Measurements from ENCODE around the gene RAC3.

Gene RAC3

GRCh38 chr17:82025401-82026107, 5.9 kb upstream of the RAC3 start:
- Histone ChIP-seq H3K27me3 (ENCODE audit: insufficient read depth, low read length) (no peaks in the 10 kb centered on the region), H3K9ac (ENCODE audit: low read length) (no peak overlapping the region), H3K4me3 (ENCODE audit: low read depth, low read length, poor library complexity, severe bottlenecking) (no peak overlapping the region), H3K27ac (ENCODE audit: low read depth, low read length, poor library complexity, severe bottlenecking) (no peak overlapping the region), H3K9me3 (ENCODE audit: low read length) (no peaks in the 10 kb centered on the region), H3K36me3 (ENCODE audit: insufficient read depth, low read length) (peaks cover 4% of the 10 kb centered on the region; the same call in 1 of the 2 replicates), H4K20me1 (ENCODE audit: insufficient read depth, low read length) (no peaks in the 10 kb centered on the region), H3K4me1 (ENCODE audit: insufficient read depth, low read length, severe bottlenecking) (peaks cover 29% of the 10 kb centered on the region), H3K9me2 (ENCODE audit: low read depth, low read length) (no peaks in the 10 kb centered on the region), H3F3A (ENCODE audit: insufficient read depth, low read length) (no peaks in the 10 kb centered on the region), H3K79me2 (ENCODE audit: insufficient read depth, low read length) (no peaks in the 10 kb centered on the region), H3K4me2 (ENCODE audit: low read length) (no peak overlapping the region), H2AFZ (ENCODE audit: low read length) (no peak overlapping the region)
- TF ChIP-seq EZH2 (IDR thresholded peaks at IDR 0.05; ENCODE audit: borderline replicate concordance, low read length): no peak

- no peaks in the 10 kb centered on the region for H3K79me2 ChIP-seq (ENCODE audit: insufficient read depth, low read length)
These were observed 3.2 kb upstream of the RAC3 start for GRCh38 chr17:82028246-82028645.

GRCh38 chr17:82028966-82029365, 2.5 kb upstream of the RAC3 start:
- Histone ChIP-seq H2AFZ (ENCODE audit: low read length) (no peak overlapping the region), H3K4me2 (ENCODE audit: low read length) (no peak overlapping the region), H3K27me3 (ENCODE audit: insufficient read depth, low read length) (no peaks in the 10 kb centered on the region), H3K4me1 (ENCODE audit: insufficient read depth, low read length, severe bottlenecking) (peaks cover 25% of the 10 kb centered on the region), H3K79me2 (ENCODE audit: insufficient read depth, low read length) (no peaks in the 10 kb centered on the region), H3K9me3 (ENCODE audit: low read length) (no peaks in the 10 kb centered on the region), H3F3A (ENCODE audit: insufficient read depth, low read length) (no peaks in the 10 kb centered on the region), H3K27ac (ENCODE audit: low read depth, low read length, poor library complexity, severe bottlenecking) (no peak overlapping the region), H3K9me2 (ENCODE audit: low read depth, low read length) (no peaks in the 10 kb centered on the region), H3K9ac (ENCODE audit: low read length) (no peak overlapping the region), H3K36me3 (ENCODE audit: insufficient read depth, low read length) (peaks cover 4% of the 10 kb centered on the region; the same call in 1 of the 2 replicates), H4K20me1 (ENCODE audit: insufficient read depth, low read length) (no peaks in the 10 kb centered on the region), H3K4me3 (ENCODE audit: low read depth, low read length, poor library complexity, severe bottlenecking) (no peak overlapping the region)
- TF ChIP-seq EZH2 (IDR thresholded peaks at IDR 0.05; ENCODE audit: borderline replicate concordance, low read length): no peak
- TF ChIP-seq CTCF (IDR thresholded peaks at IDR 0.05; ENCODE audit: low read length): no peak

More at GRCh38 chr17:82028246-82028645, 3.2 kb upstream of the RAC3 start:
- Histone ChIP-seq H3K9me2 (ENCODE audit: low read depth, low read length) (no peaks in the 10 kb centered on the region), H3K27me3 (ENCODE audit: insufficient read depth, low read length) (no peaks in the 10 kb centered on the region), H3K9ac (ENCODE audit: low read length) (no peak overlapping the region), H3K9me3 (ENCODE audit: low read length) (no peaks in the 10 kb centered on the region), H3K4me2 (ENCODE audit: low read length) (no peak overlapping the region), H3K27ac (ENCODE audit: low read depth, low read length, poor library complexity, severe bottlenecking) (no peak overlapping the region), H3F3A (ENCODE audit: insufficient read depth, low read length) (no peaks in the 10 kb centered on the region), H2AFZ (ENCODE audit: low read length) (no peak overlapping the region), H3K4me1 (ENCODE audit: insufficient read depth, low read length, severe bottlenecking) (peaks cover 29% of the 10 kb centered on the region), H3K36me3 (ENCODE audit: insufficient read depth, low read length) (peaks cover 4% of the 10 kb centered on the region; the same call in 1 of the 2 replicates), H3K4me3 (ENCODE audit: low read depth, low read length, poor library complexity, severe bottlenecking) (no peak overlapping the region), H4K20me1 (ENCODE audit: insufficient read depth, low read length) (no peaks in the 10 kb centered on the region)
- TF ChIP-seq CTCF (IDR thresholded peaks at IDR 0.05; ENCODE audit: low read length): no peak
- no peak for TF ChIP-seq EZH2 (IDR thresholded peaks at IDR 0.05; ENCODE audit: borderline replicate concordance, low read length)

- no peaks in the 10 kb centered on the region for H4K20me1 ChIP-seq (ENCODE audit: insufficient read depth, low read length)
- H3K4me1 ChIP-seq (ENCODE audit: insufficient read depth, low read length, severe bottlenecking): peaks cover 21% of the 10 kb centered on the region
- no peak overlapping the region for H3K4me2 ChIP-seq (ENCODE audit: low read length)
- no peak overlapping the region for H3K9ac ChIP-seq (ENCODE audit: low read length)
- no peak for TF ChIP-seq CTCF (IDR thresholded peaks at IDR 0.05; ENCODE audit: low read length)
- TF ChIP-seq EZH2 (IDR thresholded peaks at IDR 0.05; ENCODE audit: borderline replicate concordance, low read length): no peak
- no peaks in the 10 kb centered on the region for H3K9me3 ChIP-seq (ENCODE audit: low read length)
- peaks cover 4% of the 10 kb centered on the region; the same call in 1 of the 2 replicates for H3K36me3 ChIP-seq (ENCODE audit: insufficient read depth, low read length)
- H2AFZ ChIP-seq (ENCODE audit: low read length): no peak overlapping the region
- no peaks in the 10 kb centered on the region for H3F3A ChIP-seq (ENCODE audit: insufficient read depth, low read length)
- no peaks in the 10 kb centered on the region for H3K79me2 ChIP-seq (ENCODE audit: insufficient read depth, low read length)
- no peak overlapping the region for H3K27ac ChIP-seq (ENCODE audit: low read depth, low read length, poor library complexity, severe bottlenecking)
- H3K4me3 ChIP-seq (ENCODE audit: low read depth, low read length, poor library complexity, severe bottlenecking): no peak overlapping the region
- H3K9me2 ChIP-seq (ENCODE audit: low read depth, low read length): no peaks in the 10 kb centered on the region
- H3K27me3 ChIP-seq (ENCODE audit: insufficient read depth, low read length): no peaks in the 10 kb centered on the region
These were observed 2.1 kb upstream of the RAC3 start for GRCh38 chr17:82029391-82029790.

All from OCI-LY1 (cell line).